CD4-positive, CD25-positive, alpha-beta regulatory T cell (primary cell): ENCODE results near the gene SRCAP. TPM values are rescaled to one million over a fixed set of nuclear protein-coding genes. Genes with fewer than 3 reads are reported as not detected.

Experiments used
- ATAC-seq, 2 donors: fragments of 150-1000 bp; cut with Tn5 transposase; one replicate each; pipeline ENCODE4 v1.10.0; 2021; ENCODE audit warnings: low read depth in 2 of 2, moderate number of reproducible peaks in 2 of 2, moderate library complexity in 1 of 2
- DNase-seq, 3 donors: peaks; one replicate each; pipeline versions ENCODE4 v3.0.0 to v3.0.0-alpha.2; 2012 to 2022; ENCODE audit warnings: mixed read lengths in 1 of 3
- H3K27ac ChIP-seq: one replicate; pipeline ENCODE4 v1.7.0; 2013; ENCODE audit warnings: mild to moderate bottlenecking, low read length; ENCODE audit not compliant: insufficient read depth, poor library complexity, severe bottlenecking
- H3K27me3 ChIP-seq: one replicate; pipeline ENCODE4 v1.7.0; 2013; ENCODE audit warnings: low read length; ENCODE audit not compliant: control insufficient read depth, insufficient read depth
- H3K36me3 ChIP-seq: one replicate; pipeline ENCODE4 v1.7.0; 2013; ENCODE audit warnings: mild to moderate bottlenecking, low read length, moderate library complexity; ENCODE audit not compliant: control insufficient read depth, insufficient read depth
- H3K4me1 ChIP-seq: 2 replicates; pipeline ENCODE4 v1.7.0; 2013; ENCODE audit warnings: mild to moderate bottlenecking, low read length; ENCODE audit not compliant: insufficient read depth, control insufficient read depth, poor library complexity, severe bottlenecking
- H3K4me3 ChIP-seq: one replicate; pipeline ENCODE4 v1.7.0; 2013; ENCODE audit warnings: low read depth, mild to moderate bottlenecking, low read length, moderate library complexity
- H3K9me3 ChIP-seq, 2 experiments: 1 replicate in 1 of 2; 2 replicates in 1 of 2; pipeline ENCODE4 v1.7.0; 2013; ENCODE audit warnings: low read length in 2 of 2, mild to moderate bottlenecking in 1 of 2, moderate library complexity in 1 of 2; ENCODE audit not compliant: control insufficient read depth in 2 of 2
- H3K27ac Mint-ChIP-seq, 3 donors: one replicate each; pipeline ENCODE4 v1.8.0; 2020 to 2022; ENCODE audit warnings: mild to moderate bottlenecking in 3 of 3, mixed read lengths in 3 of 3, moderate library complexity in 2 of 3
- H3K27me3 Mint-ChIP-seq: one replicate; pipeline ENCODE4 v1.8.0; 2022; ENCODE audit warnings: mild to moderate bottlenecking, mixed read lengths
- H3K36me3 Mint-ChIP-seq: one replicate; pipeline ENCODE4 v1.8.0; 2020; ENCODE audit warnings: mixed read lengths
- H3K4me1 Mint-ChIP-seq, 4 donors: one replicate each; pipeline ENCODE4 v1.8.0; 2020 to 2022; ENCODE audit warnings: mixed read lengths in 4 of 4, mild to moderate bottlenecking in 1 of 4
- H3K4me3 Mint-ChIP-seq, 4 donors: one replicate each; pipeline ENCODE4 v1.8.0; 2020 to 2022; ENCODE audit warnings: mild to moderate bottlenecking in 4 of 4, mixed read lengths in 4 of 4, moderate library complexity in 3 of 4
- H3K9me3 Mint-ChIP-seq, 7 donors: one replicate each; pipeline ENCODE4 v1.8.0; 2020 to 2022; ENCODE audit warnings: mixed read lengths in 7 of 7, mild to moderate bottlenecking in 3 of 7, moderate library complexity in 2 of 7
- polyA plus RNA-seq, 4 donors: library from polyadenylated mRNA; unstranded; fragments of 300-500 nt; fragmentation: Illumina TruSeq; gene quantifications; one replicate each; pipeline ENCODE4 v1.2.3, GENCODE V29; 2021
- total RNA-seq: library from RNA; stranded (reverse); gene quantifications from one replicate; pipeline ENCODE4 v1.2.3, GENCODE V29; 2022

Gene SRCAP
- total and polyA plus RNA-seq, 5 donors from 2014 or later = 4.9 to 83.0 (median 9.4) TPM

- Mint-ChIP-seq H3K4me3 (peak overlapping the region in 2 of 4 donors; percentile 69 to 72), H3K4me1 (peaks cover 0 to 16% (median 7%) of the 10 kb centered on the region in 4 donors), H3K36me3 (no peaks in the 10 kb centered on the region), H3K27ac (peak overlapping the region in 1 of 3 donors; percentile 51), H3K27me3 (peaks cover 44% of the 10 kb centered on the region), H3K9me3 (no peaks in the 10 kb centered on the region)
- Histone ChIP-seq H3K4me1 (peaks cover 16% of the 10 kb centered on the region), H3K27me3 (peaks cover 7% of the 10 kb centered on the region), H3K9me3 (no peaks in the 10 kb centered on the region), H3K4me3 (no peak overlapping the region), H3K36me3 (no peaks in the 10 kb centered on the region), H3K27ac (no peak overlapping the region)
- DNase-seq (no peak), ATAC-seq (peak in 1 of 2 donors; percentile 10)
Measured at GRCh38 chr16:30786115-30786935, 87.4 kb downstream of the SRCAP start.

- Mint-ChIP-seq H3K4me3 (peak within 1 kb of the TSS; percentile 41 to 86 (median 84)), H3K27me3 (peaks cover 41% of the 10 kb centered on the region), H3K9me3 (no peaks in the 10 kb centered on the region), H3K4me1 (peaks cover 0 to 16% (median 7%) of the 10 kb centered on the region in 4 donors), H3K36me3 (no peaks in the 10 kb centered on the region), H3K27ac (peak within 1 kb of the TSS; percentile 41 to 78 (median 62))
- Histone ChIP-seq H3K9me3 (no peaks in the 10 kb centered on the region), H3K4me3 (peak within 1 kb of the TSS; percentile 32), H3K4me1 (peaks cover 16% of the 10 kb centered on the region), H3K27ac (no peak within 1 kb of the TSS), H3K36me3 (no peaks in the 10 kb centered on the region), H3K27me3 (peaks cover 7% of the 10 kb centered on the region)
- no peak for DNase-seq
- ATAC-seq = peak; percentile 26 to 40
Measured at GRCh38 chr16:30786936-30787612, 88.1 kb downstream of the SRCAP start, which contains the start of gene ZNF629. ZNF629 (minus strand) TSS chr16:30787205; CDS start chr16:30784482, 2,723 bp downstream.

GRCh38 chr16:30787613-30788378 lies 88.8 kb downstream of the SRCAP start:
- no peak for ATAC-seq
- peak overlapping the region; percentile 32 for H3K4me3 ChIP-seq

More at GRCh38 chr16:30787613-30788378, 88.8 kb downstream of the SRCAP start:
- H3K27ac ChIP-seq = no peak overlapping the region
- peaks cover 16% of the 10 kb centered on the region for H3K4me1 ChIP-seq
- no peaks in the 10 kb centered on the region for H3K36me3 Mint-ChIP-seq
- H3K4me1 Mint-ChIP-seq = peaks cover 0 to 16% (median 7%) of the 10 kb centered on the region in 4 donors
- no peaks in the 10 kb centered on the region for H3K9me3 Mint-ChIP-seq
- H3K9me3 ChIP-seq = no peaks in the 10 kb centered on the region
- peaks cover 41% of the 10 kb centered on the region for H3K27me3 Mint-ChIP-seq
- DNase-seq = no peak
- peak overlapping the region in 2 of 3 donors; percentile 41 to 78 for H3K27ac Mint-ChIP-seq
- no peaks in the 10 kb centered on the region for H3K36me3 ChIP-seq
- H3K4me3 Mint-ChIP-seq = peak overlapping the region; percentile 41 to 86 (median 84)
- H3K27me3 ChIP-seq = peaks cover 7% of the 10 kb centered on the region

Other genes starting within 250 kb of the SRCAP start
- gene ITGAL, start 226.4 kb upstream of the SRCAP start, total RNA-seq = 393 TPM
- 100 to 1,000 TPM; 106 to 155 (median 116) TPM for gene ITGAL, start 226.4 kb upstream of the SRCAP start, polyA plus RNA-seq
- gene ZNF768, start 172.6 kb upstream of the SRCAP start, total RNA-seq = 4.0 TPM
- gene ZNF768, start 172.6 kb upstream of the SRCAP start, polyA plus RNA-seq = 1 to 10 TPM in 1 of 4 donors, under 1 TPM in 3; 0.40 to 1.2 (median 0.66) TPM
- gene ZNF747, start 164.3 kb upstream of the SRCAP start, total RNA-seq = 5.0 TPM
- gene ZNF747, start 164.3 kb upstream of the SRCAP start, polyA plus RNA-seq = 1 to 10 TPM; 6.4 to 9.4 (median 8.6) TPM
- 15.6 TPM for gene ZNF764, start 140.8 kb upstream of the SRCAP start, total RNA-seq
- 1 to 10 TPM; 4.8 to 6.5 (median 5.7) TPM for gene ZNF764, start 140.8 kb upstream of the SRCAP start, polyA plus RNA-seq
- gene ZNF688, start 127.5 kb upstream of the SRCAP start, total RNA-seq = 12.1 TPM
- 10 to 100 TPM; 34.5 to 59.1 (median 50.5) TPM for gene ZNF688, start 127.5 kb upstream of the SRCAP start, polyA plus RNA-seq
- gene ZNF785, start 113.5 kb upstream of the SRCAP start, total RNA-seq = 9.3 TPM
- gene ZNF785, start 113.5 kb upstream of the SRCAP start, polyA plus RNA-seq = 1 to 10 TPM; 1.4 to 3.5 (median 2.5) TPM
- 14.0 TPM for gene ZNF689, start 88.8 kb upstream of the SRCAP start, total RNA-seq
- 10 to 100 TPM in 2 of 4 donors, 1 to 10 TPM in 2; 8.1 to 16.0 (median 12.2) TPM for gene ZNF689, start 88.8 kb upstream of the SRCAP start, polyA plus RNA-seq
- gene PRR14, start 48.2 kb upstream of the SRCAP start, total RNA-seq = 104 TPM
- gene PRR14, start 48.2 kb upstream of the SRCAP start, polyA plus RNA-seq = 10 to 100 TPM; 12.7 to 15.5 (median 13.8) TPM
- 179 TPM for gene FBRS, start 40.7 kb upstream of the SRCAP start, total RNA-seq
- 1 to 10 TPM; 2.3 to 4.2 (median 3.3) TPM for gene FBRS, start 40.7 kb upstream of the SRCAP start, polyA plus RNA-seq
- 43.9 TPM for gene PHKG2, start 49.3 kb downstream of the SRCAP start, total RNA-seq
- gene PHKG2, start 49.3 kb downstream of the SRCAP start, polyA plus RNA-seq = 10 to 100 TPM; 39.5 to 48.5 (median 44.7) TPM
- gene CFAP119, start 62.9 kb downstream of the SRCAP start, total RNA-seq = 1.8 TPM
- gene CFAP119, start 62.9 kb downstream of the SRCAP start, polyA plus RNA-seq = 1 to 10 TPM in 1 of 4 donors, under 1 TPM in 2, not detected in 1; 0.23 to 1.5 (median 0.59) TPM
- gene RNF40, start 63.2 kb downstream of the SRCAP start, total RNA-seq = 66.2 TPM
- gene RNF40, start 63.2 kb downstream of the SRCAP start, polyA plus RNA-seq = 10 to 100 TPM; 19.0 to 26.9 (median 22.9) TPM
- 0.49 TPM for gene ZNF629, start 88.0 kb downstream of the SRCAP start, total RNA-seq
- under 1 TPM; 0.23 to 0.79 (median 0.39) TPM for gene ZNF629, start 88.0 kb downstream of the SRCAP start, polyA plus RNA-seq
- 22.9 TPM for gene BCL7C, start 194.9 kb downstream of the SRCAP start, total RNA-seq
- gene BCL7C, start 194.9 kb downstream of the SRCAP start, polyA plus RNA-seq = 10 to 100 TPM; 31.4 to 43.7 (median 41.2) TPM
- 0.30 TPM for gene CTF1, start 197.4 kb downstream of the SRCAP start, total RNA-seq
- gene CTF1, start 197.4 kb downstream of the SRCAP start, polyA plus RNA-seq = not detected
- 13.0 TPM for gene FBXL19, start 224.4 kb downstream of the SRCAP start, total RNA-seq
- under 1 TPM in 3 of 4 donors, not detected in 1; 0.14 to 0.21 (median 0.17) TPM for gene FBXL19, start 224.4 kb downstream of the SRCAP start, polyA plus RNA-seq
- gene ORAI3, start 249.9 kb downstream of the SRCAP start, total RNA-seq = 7.7 TPM
- 10 to 100 TPM; 30.7 to 34.7 (median 31.7) TPM for gene ORAI3, start 249.9 kb downstream of the SRCAP start, polyA plus RNA-seq